Thymus (tissue), 11 donors: ENCODE measurements around the gene CSNK2A1. TPM values are rescaled to one million over a fixed set of nuclear protein-coding genes. Genes with fewer than 3 reads are reported as not detected.

ENCODE experiments used
- DNase-seq, 9 donors: peaks; one replicate each; pipeline ENCODE4 v3.0.0-alpha.2; 2013; ENCODE audit warnings: low spot score in 9 of 9, low read depth in 6 of 9, missing footprints in 1 of 9
- H3K27ac ChIP-seq, 2 donors: one replicate each; pipeline ENCODE4 v1.5.1; 2013; ENCODE audit warnings: control low read depth in 1 of 2, low read depth in 1 of 2, low read length in 1 of 2, mild to moderate bottlenecking in 1 of 2, moderate library complexity in 1 of 2
- H3K27me3 ChIP-seq, 2 donors: one replicate each; pipeline ENCODE4 v1.5.1; 2013; ENCODE audit warnings: low read length in 1 of 2; ENCODE audit not compliant: control insufficient read depth in 2 of 2, insufficient read depth in 1 of 2
- H3K36me3 ChIP-seq, 2 donors: one replicate each; pipeline ENCODE4 v1.5.1; 2013; ENCODE audit warnings: low read length in 1 of 2, mild to moderate bottlenecking in 1 of 2, moderate library complexity in 1 of 2; ENCODE audit not compliant: control insufficient read depth in 2 of 2, insufficient read depth in 2 of 2
- H3K4me1 ChIP-seq, 2 donors: one replicate each; pipeline ENCODE4 v1.5.1; 2013; ENCODE audit warnings: low read length in 2 of 2; ENCODE audit not compliant: control insufficient read depth in 2 of 2, insufficient read depth in 2 of 2
- H3K4me3 ChIP-seq, 2 donors: one replicate each; pipeline ENCODE4 v1.5.1; 2013; ENCODE audit warnings: low read length in 2 of 2, control low read depth in 1 of 2, mild to moderate bottlenecking in 1 of 2
- H3K9me3 ChIP-seq, 2 donors: one replicate each; pipeline ENCODE4 v1.5.1; 2013; ENCODE audit warnings: low read length in 1 of 2, mild to moderate bottlenecking in 1 of 2; ENCODE audit not compliant: control insufficient read depth in 2 of 2, insufficient read depth in 1 of 2
- WGBS: extraction: QIAGEN DNeasy Blood & Tissue Kit; methylation state at CpG from one replicate; pipeline ENCODE4 v1.1.7; 2013; 5-methylcytosine and 5-hydroxymethylcytosine counted together
- polyA plus RNA-seq: library from polyadenylated mRNA; stranded (reverse); fragments of 200-250 nt; gene quantifications from one replicate; pipeline ENCODE4 v1.2.3, GENCODE V29; 2013
- total RNA-seq: library from RNA; stranded (reverse); fragments of 120-200 nt; gene quantifications from one replicate; pipeline ENCODE4 v1.2.4, GENCODE V29; 2013
- donor health status: healthy.

The CSNK2A1 gene
- total and polyA plus RNA-seq, 2 donors = 34.9 to 79.1 TPM

DNA sequence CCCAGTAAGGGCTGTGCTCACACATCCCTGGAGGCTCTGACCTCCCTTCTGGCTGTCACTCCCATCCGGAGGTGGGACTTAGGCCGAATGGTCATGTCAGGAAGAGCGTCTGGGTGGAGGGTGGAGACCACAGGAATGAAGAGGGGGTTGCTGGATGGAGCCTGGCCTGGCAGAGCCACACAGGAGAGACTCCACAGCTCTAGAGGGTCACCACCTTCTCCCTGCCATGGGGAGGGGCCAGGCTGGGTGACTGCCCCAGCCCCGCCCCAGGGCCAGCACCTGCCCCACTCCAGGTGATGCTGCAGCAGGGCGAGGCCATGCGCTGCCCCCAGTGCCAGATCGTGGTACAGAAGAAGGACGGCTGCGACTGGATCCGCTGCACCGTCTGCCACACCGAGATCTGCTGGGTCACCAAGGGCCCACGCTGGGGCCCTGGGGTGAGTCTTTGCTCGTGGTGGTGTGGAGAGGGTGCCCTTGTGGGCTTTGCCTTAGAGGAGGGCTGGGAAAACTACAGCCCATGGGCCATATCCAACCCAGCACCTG, 114.9 kb downstream of the CSNK2A1 start:
- DNase-seq = no peak
- no peak overlapping the region for H3K4me3 ChIP-seq
- H3K9me3 ChIP-seq = no peaks in the 10 kb centered on the region
- 97% methylated on average over 14 of the region's 14 CpGs for WGBS
- H3K4me1 ChIP-seq = no peaks in the 10 kb centered on the region
- H3K36me3 ChIP-seq = peaks cover 64 to 68% of the 10 kb centered on the region in 2 donors
- H3K27me3 ChIP-seq = no peaks in the 10 kb centered on the region
- H3K27ac ChIP-seq = no peak overlapping the region

DNA sequence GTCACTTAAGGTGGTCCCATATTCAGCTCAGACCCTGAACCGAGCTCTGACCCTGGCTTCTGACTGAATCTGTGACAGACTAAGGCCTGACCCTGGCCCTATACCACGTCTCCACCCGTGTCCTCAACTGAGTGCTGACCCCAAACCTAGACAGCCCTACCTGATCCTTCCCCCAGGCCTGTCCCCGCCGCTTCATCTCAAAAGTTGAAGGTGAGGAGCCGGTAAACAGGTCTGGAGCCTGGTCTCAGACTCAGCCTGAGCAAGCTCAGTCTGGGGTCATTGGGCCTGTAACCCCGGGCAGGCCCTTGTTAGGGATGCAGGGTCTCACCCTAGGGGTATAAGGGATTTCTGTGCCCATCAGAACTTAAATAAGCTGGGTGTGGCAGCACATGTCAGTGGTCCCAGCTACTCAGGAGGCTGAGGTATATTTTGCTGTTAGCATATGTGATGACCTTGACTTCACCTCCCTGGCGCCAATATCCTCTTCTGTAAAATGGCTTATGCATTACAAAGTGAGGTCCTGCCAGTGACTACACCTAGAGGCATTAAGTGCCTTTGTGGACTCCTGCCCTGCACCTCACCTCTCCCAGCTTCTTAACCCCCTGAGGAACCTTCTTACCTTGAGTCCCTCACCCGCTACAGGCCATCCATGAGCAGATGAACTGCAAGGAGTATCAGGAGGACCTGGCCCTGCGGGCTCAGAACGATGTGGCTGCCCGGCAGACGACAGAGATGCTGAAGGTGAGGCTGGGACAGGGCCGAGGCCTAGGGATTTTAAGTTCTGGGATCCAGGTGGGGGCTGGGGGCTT, 115.5 kb downstream of the CSNK2A1 start:
- Histone ChIP-seq H3K9me3 (no peaks in the 10 kb centered on the region), H3K27ac (no peak overlapping the region), H3K4me1 (no peaks in the 10 kb centered on the region), H3K36me3 (peaks cover 66 to 74% of the 10 kb centered on the region in 2 donors), H3K4me3 (no peak overlapping the region), H3K27me3 (no peaks in the 10 kb centered on the region)
- DNase-seq = no peak
- whole genome bisulfite sequencing = 98% methylated on average over 14 of the region's 14 CpGs

DNA sequence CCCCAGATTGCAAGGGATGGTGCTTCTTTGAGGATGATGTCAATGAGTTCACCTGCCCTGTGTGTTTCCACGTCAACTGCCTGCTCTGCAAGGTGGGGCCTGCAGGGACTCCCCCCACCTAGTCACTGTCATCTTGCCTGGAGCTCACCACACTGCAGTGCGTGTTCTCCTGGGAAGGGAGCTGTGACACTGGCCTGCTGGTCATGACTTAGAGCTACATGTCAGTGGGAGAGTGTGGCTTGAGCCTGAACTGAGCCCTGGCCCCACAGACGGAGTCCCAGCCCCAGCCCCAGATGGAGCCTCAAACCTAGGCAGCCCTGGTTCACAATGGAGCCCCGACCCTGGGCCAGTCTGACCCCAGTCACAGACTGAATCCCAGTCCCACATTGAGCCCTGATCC, 116.2 kb downstream of the CSNK2A1 start:
- Histone ChIP-seq H3K9me3 (no peaks in the 10 kb centered on the region), H3K27me3 (no peaks in the 10 kb centered on the region), H3K4me1 (no peaks in the 10 kb centered on the region), H3K4me3 (no peak overlapping the region), H3K27ac (no peak overlapping the region), H3K36me3 (peaks cover 64 to 73% of the 10 kb centered on the region in 2 donors)
- DNase-seq = no peak
- 97% methylated on average over 4 of the region's 4 CpGs for WGBS

DNA sequence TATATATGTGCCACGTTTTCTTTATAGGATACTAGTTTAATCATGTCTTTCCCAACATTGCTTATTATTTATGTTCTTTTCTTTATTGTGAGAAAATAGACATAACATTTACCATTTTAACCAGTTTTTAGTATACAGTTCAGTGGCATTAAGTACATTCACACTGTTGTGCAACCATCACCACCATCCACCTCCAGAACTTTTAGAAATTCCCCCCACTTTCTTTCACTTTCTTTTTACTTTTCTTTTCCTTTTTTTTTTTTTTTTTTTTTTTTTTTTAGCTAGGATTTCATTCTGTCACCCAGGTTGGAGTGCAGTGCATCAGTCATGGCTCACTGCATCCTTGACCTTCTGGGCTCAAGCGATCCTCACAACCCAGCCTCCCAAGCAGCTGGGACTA, 117.0 kb downstream of the CSNK2A1 start:
- Histone ChIP-seq H3K9me3 (no peaks in the 10 kb centered on the region), H3K36me3 (peaks cover 62 to 73% of the 10 kb centered on the region in 2 donors), H3K4me1 (no peaks in the 10 kb centered on the region), H3K27me3 (no peaks in the 10 kb centered on the region), H3K27ac (no peak overlapping the region), H3K4me3 (no peak overlapping the region)
- DNase-seq = no peak
- 97% methylated on average over 2 of the region's 2 CpGs for WGBS

Other genes starting within 250 kb of the CSNK2A1 start
- gene ZCCHC3, start 246.2 kb downstream of the CSNK2A1 start, total RNA-seq = 28.5 TPM
- 21.8 TPM for gene ZCCHC3, start 246.2 kb downstream of the CSNK2A1 start, polyA plus RNA-seq
- 2.5 TPM for gene SOX12, start 218.2 kb downstream of the CSNK2A1 start, total RNA-seq
- 4.7 TPM for gene SOX12, start 218.2 kb downstream of the CSNK2A1 start, polyA plus RNA-seq
- 3.8 TPM for gene NRSN2, start 196.7 kb downstream of the CSNK2A1 start, total RNA-seq
- 16.7 TPM for gene NRSN2, start 196.7 kb downstream of the CSNK2A1 start, polyA plus RNA-seq
- 7.0 TPM for gene TRIB3, start 163.0 kb downstream of the CSNK2A1 start, total RNA-seq
- gene TRIB3, start 163.0 kb downstream of the CSNK2A1 start, polyA plus RNA-seq = 10.1 TPM
- 53.2 TPM for gene RBCK1, start 135.5 kb downstream of the CSNK2A1 start, total RNA-seq
- gene RBCK1, start 135.5 kb downstream of the CSNK2A1 start, polyA plus RNA-seq = 140 TPM
- gene TBC1D20, start 81.3 kb downstream of the CSNK2A1 start, total RNA-seq = 14.4 TPM
- 16.2 TPM for gene TBC1D20, start 81.3 kb downstream of the CSNK2A1 start, polyA plus RNA-seq
- gene TCF15, start 66.5 kb upstream of the CSNK2A1 start, total RNA-seq = 0.42 TPM
- 0.62 TPM for gene TCF15, start 66.5 kb upstream of the CSNK2A1 start, polyA plus RNA-seq
- 3.5 TPM for gene SRXN1, start 109.4 kb upstream of the CSNK2A1 start, total RNA-seq
- gene SRXN1, start 109.4 kb upstream of the CSNK2A1 start, polyA plus RNA-seq = 10.8 TPM
- not detected for gene SCRT2, start 132.0 kb upstream of the CSNK2A1 start, total RNA-seq
- gene SCRT2, start 132.0 kb upstream of the CSNK2A1 start, polyA plus RNA-seq = under 0.01 TPM
- 0.05 TPM for gene SLC52A3, start 224.7 kb upstream of the CSNK2A1 start, total RNA-seq
- gene SLC52A3, start 224.7 kb upstream of the CSNK2A1 start, polyA plus RNA-seq = 0.37 TPM